ENCODE measurements around the gene HSPA12B. TPM values are rescaled to one million over a fixed set of nuclear protein-coding genes. Genes with fewer than 3 reads are reported as not detected.

Gene HSPA12B
- total RNA-seq, 2 donors from 2014 or later, result 1.1 to 1.4 TPM

DNA sequence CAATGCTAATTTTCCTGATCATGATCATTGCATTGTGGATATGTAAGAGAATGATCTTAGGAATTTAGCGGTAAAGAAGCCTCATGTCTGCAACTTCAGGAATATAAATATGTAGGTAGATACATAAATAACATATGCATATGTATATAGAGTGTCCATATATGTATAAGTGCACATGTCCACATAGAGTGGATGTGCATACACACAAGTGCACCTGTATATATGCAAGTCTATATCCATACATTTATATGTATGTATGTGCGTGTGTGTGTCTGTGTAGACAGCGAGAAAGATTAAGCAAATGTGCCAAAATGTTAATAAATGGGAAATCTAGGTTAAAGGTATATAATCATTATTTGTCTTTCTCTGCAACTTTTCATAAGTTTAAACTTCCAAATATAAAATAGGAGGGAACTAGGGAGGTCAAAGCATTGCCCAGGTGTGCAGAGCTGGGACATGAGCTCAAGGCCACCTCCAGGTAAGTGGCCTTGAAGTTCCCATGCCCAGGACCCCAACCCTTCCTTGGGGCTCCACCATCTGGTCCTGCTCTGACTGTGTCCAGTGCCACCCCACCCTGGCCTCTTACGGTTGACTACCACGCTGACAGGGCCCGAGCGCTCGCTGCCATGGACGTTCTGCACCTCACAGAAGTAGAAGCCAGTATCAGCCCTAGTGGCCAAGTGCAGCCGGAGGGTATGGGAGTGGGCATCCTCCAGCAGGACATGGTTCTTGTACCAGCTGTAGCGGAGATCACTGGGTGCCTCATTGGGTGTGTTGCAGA lies 29.7 kb upstream of the HSPA12B start:
- no peak overlapping the region for H3K4me3 ChIP-seq (ENCODE audit: low read length)
- no peak for DNase-seq
- no peak overlapping the region for H3K27ac Mint-ChIP-seq
- H3K9me3 ChIP-seq (ENCODE audit: control insufficient read depth, low read length), result no peaks in the 10 kb centered on the region
- WGBS, 2 experiments (ENCODE audit: insufficient coverage in 1 of 2, insufficient read length in 1 of 2), result 94 to 96% methylated on average over 8 to 9 of the region's 11 CpGs
- no peaks in the 10 kb centered on the region for H3K4me1 ChIP-seq (ENCODE audit: control insufficient read depth, insufficient read depth, low read length)
- H3K9me3 Mint-ChIP-seq, result no peaks in the 10 kb centered on the region
- peaks cover 2% of the 10 kb centered on the region for H3K27me3 Mint-ChIP-seq (ENCODE audit: insufficient read depth)
- no peak overlapping the region for H3K27ac ChIP-seq (ENCODE audit: low read depth, low read length)
- no peaks in the 10 kb centered on the region for H3K4me1 Mint-ChIP-seq
- no peak overlapping the region for H3K4me3 Mint-ChIP-seq
- no peak overlapping the region for H3K9ac ChIP-seq (ENCODE audit: extremely low read depth, low read length, poor library complexity, severe bottlenecking)
- no peaks in the 10 kb centered on the region for H3K36me3 Mint-ChIP-seq (ENCODE audit: low read depth)
- TF ChIP-seq, protein P1, sequence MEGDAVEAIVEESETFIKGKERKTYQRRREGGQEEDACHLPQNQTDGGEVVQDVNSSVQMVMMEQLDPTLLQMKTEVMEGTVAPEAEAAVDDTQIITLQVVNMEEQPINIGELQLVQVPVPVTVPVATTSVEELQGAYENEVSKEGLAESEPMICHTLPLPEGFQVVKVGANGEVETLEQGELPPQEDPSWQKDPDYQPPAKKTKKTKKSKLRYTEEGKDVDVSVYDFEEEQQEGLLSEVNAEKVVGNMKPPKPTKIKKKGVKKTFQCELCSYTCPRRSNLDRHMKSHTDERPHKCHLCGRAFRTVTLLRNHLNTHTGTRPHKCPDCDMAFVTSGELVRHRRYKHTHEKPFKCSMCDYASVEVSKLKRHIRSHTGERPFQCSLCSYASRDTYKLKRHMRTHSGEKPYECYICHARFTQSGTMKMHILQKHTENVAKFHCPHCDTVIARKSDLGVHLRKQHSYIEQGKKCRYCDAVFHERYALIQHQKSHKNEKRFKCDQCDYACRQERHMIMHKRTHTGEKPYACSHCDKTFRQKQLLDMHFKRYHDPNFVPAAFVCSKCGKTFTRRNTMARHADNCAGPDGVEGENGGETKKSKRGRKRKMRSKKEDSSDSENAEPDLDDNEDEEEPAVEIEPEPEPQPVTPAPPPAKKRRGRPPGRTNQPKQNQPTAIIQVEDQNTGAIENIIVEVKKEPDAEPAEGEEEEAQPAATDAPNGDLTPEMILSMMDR (conservative IDR thresholded peaks at IDR 0.05), result no peak
- H3K36me3 ChIP-seq (ENCODE audit: control insufficient read depth, insufficient read depth, low read length), result no peaks in the 10 kb centered on the region
- no peaks in the 10 kb centered on the region for H3K27me3 ChIP-seq (ENCODE audit: control insufficient read depth, insufficient read depth, low read length, poor library complexity, severe bottlenecking)

DNA sequence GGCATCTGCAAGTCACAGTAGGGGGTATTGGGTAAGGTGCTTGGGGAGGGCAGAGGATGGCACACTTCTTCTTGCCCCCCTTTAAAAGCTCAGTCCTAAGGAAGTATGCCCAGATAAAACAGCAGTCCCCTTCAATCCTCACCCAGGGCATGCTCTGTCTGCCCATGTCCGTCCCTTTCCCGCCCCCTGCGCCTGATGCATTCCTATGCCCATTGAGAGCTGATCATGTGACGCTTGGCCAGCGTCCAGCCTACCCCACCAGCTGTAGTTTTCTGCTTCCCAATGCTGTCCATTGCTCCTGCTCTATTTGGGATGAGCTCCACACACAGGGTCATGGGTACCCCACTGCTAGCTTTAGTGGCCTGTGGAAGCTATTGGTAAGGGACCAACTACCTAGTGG lies 28.4 kb upstream of the HSPA12B start:
- no peak overlapping the region for H3K4me3 Mint-ChIP-seq
- Histone ChIP-seq H3K4me1 (ENCODE audit: control insufficient read depth, insufficient read depth, low read length) (no peaks in the 10 kb centered on the region), H3K36me3 (ENCODE audit: control insufficient read depth, insufficient read depth, low read length) (no peaks in the 10 kb centered on the region), H3K9ac (ENCODE audit: extremely low read depth, low read length, poor library complexity, severe bottlenecking) (no peak overlapping the region), H3K27ac (ENCODE audit: low read depth, low read length) (no peak overlapping the region), H3K4me3 (ENCODE audit: low read length) (no peak overlapping the region), H3K9me3 (ENCODE audit: control insufficient read depth, low read length) (no peaks in the 10 kb centered on the region), H3K27me3 (ENCODE audit: control insufficient read depth, insufficient read depth, low read length, poor library complexity, severe bottlenecking) (no peaks in the 10 kb centered on the region)
- H3K4me1 Mint-ChIP-seq, result no peaks in the 10 kb centered on the region
- no peak overlapping the region for H3K27ac Mint-ChIP-seq
- no peaks in the 10 kb centered on the region for H3K36me3 Mint-ChIP-seq (ENCODE audit: low read depth)
- TF ChIP-seq, protein P1 (conservative IDR thresholded peaks at IDR 0.05), result no peak
- H3K9me3 Mint-ChIP-seq, result no peaks in the 10 kb centered on the region
- no peak for DNase-seq
- peaks cover 2% of the 10 kb centered on the region for H3K27me3 Mint-ChIP-seq (ENCODE audit: insufficient read depth)
- WGBS, 2 experiments (ENCODE audit: insufficient coverage in 1 of 2, insufficient read length in 1 of 2), result 82 to 89% methylated on average over 3 to 5 of the region's 5 CpGs

- DNase-seq, result no peak
- TF ChIP-seq, protein P1 (conservative IDR thresholded peaks at IDR 0.05), result no peak
- WGBS, 2 experiments (ENCODE audit: insufficient coverage in 1 of 2, insufficient read length in 1 of 2), result 86 to 87% methylated on average over 12 to 14 of the region's 14 CpGs
- H3K4me1 ChIP-seq (ENCODE audit: control insufficient read depth, insufficient read depth, low read length), result no peaks in the 10 kb centered on the region
- no peak overlapping the region for H3K27ac Mint-ChIP-seq
- no peak overlapping the region for H3K9ac ChIP-seq (ENCODE audit: extremely low read depth, low read length, poor library complexity, severe bottlenecking)
- no peak overlapping the region for H3K4me3 Mint-ChIP-seq
- H3K36me3 ChIP-seq (ENCODE audit: control insufficient read depth, insufficient read depth, low read length), result no peaks in the 10 kb centered on the region
- no peaks in the 10 kb centered on the region for H3K9me3 Mint-ChIP-seq
- H3K27ac ChIP-seq (ENCODE audit: low read depth, low read length), result no peak overlapping the region
- H3K9me3 ChIP-seq (ENCODE audit: control insufficient read depth, low read length), result no peaks in the 10 kb centered on the region
- peaks cover 2% of the 10 kb centered on the region for H3K27me3 Mint-ChIP-seq (ENCODE audit: insufficient read depth)
- H3K36me3 Mint-ChIP-seq (ENCODE audit: low read depth), result no peaks in the 10 kb centered on the region
- H3K4me1 Mint-ChIP-seq, result no peaks in the 10 kb centered on the region
- H3K27me3 ChIP-seq (ENCODE audit: control insufficient read depth, insufficient read depth, low read length, poor library complexity, severe bottlenecking), result no peaks in the 10 kb centered on the region
- no peak overlapping the region for H3K4me3 ChIP-seq (ENCODE audit: low read length)
Observed at GRCh38 chr20:3705491-3705969, 27.0 kb upstream of the HSPA12B start.

Measured in endodermal cell (in vitro differentiated cells).